ENCODE results near the gene ADAM15. TPM values are rescaled to one million over a fixed set of nuclear protein-coding genes. Genes with fewer than 3 reads are reported as not detected.

Gene ADAM15
- total RNA-seq, 1 experiment from 2014 or later: 38.4 TPM

DNA sequence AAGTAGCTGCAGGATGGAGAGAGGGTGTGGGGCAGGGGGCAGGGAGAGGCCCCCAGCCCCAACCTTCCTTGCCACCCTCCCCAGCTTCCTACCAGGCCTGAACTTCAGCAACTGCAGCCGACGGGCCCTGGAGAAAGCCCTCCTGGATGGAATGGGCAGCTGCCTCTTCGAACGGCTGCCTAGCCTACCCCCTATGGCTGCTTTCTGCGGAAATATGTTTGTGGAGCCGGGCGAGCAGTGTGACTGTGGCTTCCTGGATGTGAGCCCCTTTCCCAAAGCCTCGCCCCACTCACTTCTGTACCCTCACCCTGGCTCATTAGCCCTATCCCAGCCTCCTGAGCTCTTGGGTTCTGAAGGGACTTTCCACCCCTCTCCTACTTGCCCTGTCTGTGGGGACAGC lies 6.0 kb downstream of the ADAM15 start (continued):
- TF ChIP-seq, protein P1, sequence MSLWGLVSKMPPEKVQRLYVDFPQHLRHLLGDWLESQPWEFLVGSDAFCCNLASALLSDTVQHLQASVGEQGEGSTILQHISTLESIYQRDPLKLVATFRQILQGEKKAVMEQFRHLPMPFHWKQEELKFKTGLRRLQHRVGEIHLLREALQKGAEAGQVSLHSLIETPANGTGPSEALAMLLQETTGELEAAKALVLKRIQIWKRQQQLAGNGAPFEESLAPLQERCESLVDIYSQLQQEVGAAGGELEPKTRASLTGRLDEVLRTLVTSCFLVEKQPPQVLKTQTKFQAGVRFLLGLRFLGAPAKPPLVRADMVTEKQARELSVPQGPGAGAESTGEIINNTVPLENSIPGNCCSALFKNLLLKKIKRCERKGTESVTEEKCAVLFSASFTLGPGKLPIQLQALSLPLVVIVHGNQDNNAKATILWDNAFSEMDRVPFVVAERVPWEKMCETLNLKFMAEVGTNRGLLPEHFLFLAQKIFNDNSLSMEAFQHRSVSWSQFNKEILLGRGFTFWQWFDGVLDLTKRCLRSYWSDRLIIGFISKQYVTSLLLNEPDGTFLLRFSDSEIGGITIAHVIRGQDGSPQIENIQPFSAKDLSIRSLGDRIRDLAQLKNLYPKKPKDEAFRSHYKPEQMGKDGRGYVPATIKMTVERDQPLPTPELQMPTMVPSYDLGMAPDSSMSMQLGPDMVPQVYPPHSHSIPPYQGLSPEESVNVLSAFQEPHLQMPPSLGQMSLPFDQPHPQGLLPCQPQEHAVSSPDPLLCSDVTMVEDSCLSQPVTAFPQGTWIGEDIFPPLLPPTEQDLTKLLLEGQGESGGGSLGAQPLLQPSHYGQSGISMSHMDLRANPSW (CRISPR knock-in tag; conservative IDR thresholded peaks at IDR 0.05; ENCODE audit: low read depth): no peak

DNA sequence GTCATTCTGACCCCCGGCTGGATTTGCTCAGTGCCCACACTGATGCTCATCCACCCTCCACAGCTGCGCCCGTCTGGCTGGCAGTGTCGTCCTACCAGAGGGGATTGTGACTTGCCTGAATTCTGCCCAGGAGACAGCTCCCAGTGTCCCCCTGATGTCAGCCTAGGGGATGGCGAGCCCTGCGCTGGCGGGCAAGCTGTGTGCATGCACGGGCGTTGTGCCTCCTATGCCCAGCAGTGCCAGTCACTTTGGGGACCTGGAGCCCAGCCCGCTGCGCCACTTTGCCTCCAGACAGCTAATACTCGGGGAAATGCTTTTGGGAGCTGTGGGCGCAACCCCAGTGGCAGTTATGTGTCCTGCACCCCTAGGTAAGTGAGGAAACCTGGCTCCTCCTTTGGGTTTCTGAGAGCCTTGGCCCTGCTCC lies 6.7 kb downstream of the ADAM15 start:
- Mint-ChIP-seq H3K36me3 (no peaks in the 10 kb centered on the region), H3K9me3 (no peaks in the 10 kb centered on the region), H3K27ac (no peak overlapping the region), H3K4me1 (no peaks in the 10 kb centered on the region), H3K4me3 (no peak overlapping the region), H3K27me3 (ENCODE audit: low read depth) (peaks cover 4% of the 10 kb centered on the region)
- CTCF ChIA-PET: interaction anchor here (0.6 to 9.4 kb wide), 20 partner anchors 8 to 981 kb away, joined by 3 to 176 read pairs (median 4); partner anchors contain the start of genes ADAM15, FLAD1, KRTCAP2 and PBXIP1
- no peak for ATAC-seq
- TF ChIP-seq, protein P2, sequence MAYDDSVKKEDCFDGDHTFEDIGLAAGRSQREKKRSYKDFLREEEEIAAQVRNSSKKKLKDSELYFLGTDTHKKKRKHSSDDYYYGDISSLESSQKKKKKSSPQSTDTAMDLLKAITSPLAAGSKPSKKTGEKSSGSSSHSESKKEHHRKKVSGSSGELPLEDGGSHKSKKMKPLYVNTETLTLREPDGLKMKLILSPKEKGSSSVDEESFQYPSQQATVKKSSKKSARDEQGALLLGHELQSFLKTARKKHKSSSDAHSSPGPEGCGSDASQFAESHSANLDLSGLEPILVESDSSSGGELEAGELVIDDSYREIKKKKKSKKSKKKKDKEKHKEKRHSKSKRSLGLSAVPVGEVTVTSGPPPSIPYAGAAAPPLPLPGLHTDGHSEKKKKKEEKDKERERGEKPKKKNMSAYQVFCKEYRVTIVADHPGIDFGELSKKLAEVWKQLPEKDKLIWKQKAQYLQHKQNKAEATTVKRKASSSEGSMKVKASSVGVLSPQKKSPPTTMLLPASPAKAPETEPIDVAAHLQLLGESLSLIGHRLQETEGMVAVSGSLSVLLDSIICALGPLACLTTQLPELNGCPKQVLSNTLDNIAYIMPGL (CRISPR knock-in tag; IDR thresholded peaks at IDR 0.05): no peak
- TF ChIP-seq ZNF219 (CRISPR knock-in tag; IDR thresholded peaks at IDR 0.05; ENCODE audit: borderline replicate concordance): no peak
- TF ChIP-seq KAT7 (CRISPR knock-in tag; IDR thresholded peaks at IDR 0.05; ENCODE audit: borderline replicate concordance): no peak
- TF ChIP-seq, protein P3, sequence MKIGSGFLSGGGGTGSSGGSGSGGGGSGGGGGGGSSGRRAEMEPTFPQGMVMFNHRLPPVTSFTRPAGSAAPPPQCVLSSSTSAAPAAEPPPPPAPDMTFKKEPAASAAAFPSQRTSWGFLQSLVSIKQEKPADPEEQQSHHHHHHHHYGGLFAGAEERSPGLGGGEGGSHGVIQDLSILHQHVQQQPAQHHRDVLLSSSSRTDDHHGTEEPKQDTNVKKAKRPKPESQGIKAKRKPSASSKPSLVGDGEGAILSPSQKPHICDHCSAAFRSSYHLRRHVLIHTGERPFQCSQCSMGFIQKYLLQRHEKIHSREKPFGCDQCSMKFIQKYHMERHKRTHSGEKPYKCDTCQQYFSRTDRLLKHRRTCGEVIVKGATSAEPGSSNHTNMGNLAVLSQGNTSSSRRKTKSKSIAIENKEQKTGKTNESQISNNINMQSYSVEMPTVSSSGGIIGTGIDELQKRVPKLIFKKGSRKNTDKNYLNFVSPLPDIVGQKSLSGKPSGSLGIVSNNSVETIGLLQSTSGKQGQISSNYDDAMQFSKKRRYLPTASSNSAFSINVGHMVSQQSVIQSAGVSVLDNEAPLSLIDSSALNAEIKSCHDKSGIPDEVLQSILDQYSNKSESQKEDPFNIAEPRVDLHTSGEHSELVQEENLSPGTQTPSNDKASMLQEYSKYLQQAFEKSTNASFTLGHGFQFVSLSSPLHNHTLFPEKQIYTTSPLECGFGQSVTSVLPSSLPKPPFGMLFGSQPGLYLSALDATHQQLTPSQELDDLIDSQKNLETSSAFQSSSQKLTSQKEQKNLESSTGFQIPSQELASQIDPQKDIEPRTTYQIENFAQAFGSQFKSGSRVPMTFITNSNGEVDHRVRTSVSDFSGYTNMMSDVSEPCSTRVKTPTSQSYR (CRISPR knock-in tag; IDR thresholded peaks at IDR 0.05): no peak
- no peak for DNase-seq (ENCODE audit: low spot score)
- POLR2A ChIA-PET: interaction anchor here (0.6 kb wide), 1 partner anchor 152 kb away, joined by 5 read pairs; no protein-coding TSS in a partner anchor

DNA sequence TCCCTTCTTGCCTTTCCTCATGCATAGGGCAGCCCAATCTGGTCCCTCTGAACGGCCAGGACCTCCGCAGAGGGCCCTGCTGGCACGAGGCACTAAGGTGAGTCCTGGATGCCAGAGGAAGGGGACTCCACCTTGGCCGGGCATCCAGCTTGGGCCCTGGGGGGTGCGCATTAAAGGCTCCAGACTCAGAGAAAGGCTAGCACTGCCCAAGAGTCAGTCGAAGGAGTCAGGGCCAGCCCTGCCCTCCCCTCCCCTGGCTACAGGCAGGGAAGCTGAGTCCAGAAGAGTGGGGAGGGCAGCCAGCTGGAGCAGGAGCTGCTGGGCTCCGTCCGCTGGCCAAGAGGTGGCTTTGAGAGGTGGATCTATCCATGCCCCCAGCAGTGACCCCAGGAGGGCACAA lies 9.6 kb downstream of the ADAM15 start:
- CTCF ChIA-PET: interaction anchor here (1.0 to 8.3 kb wide), 35 partner anchors 10 to 501 kb away, joined by 3 to 176 read pairs (median 10); partner anchors contain the start of genes ADAM15, CKS1B, DCST1 and DCST2
- ATAC-seq (no peak), DNase-seq (ENCODE audit: low spot score) (no peak)
- H3K9me3 Mint-ChIP-seq: no peaks in the 10 kb centered on the region
- H3K36me3 Mint-ChIP-seq: no peaks in the 10 kb centered on the region
- H3K27me3 Mint-ChIP-seq (ENCODE audit: low read depth): no peaks in the 10 kb centered on the region
- POLR2A ChIA-PET: interaction anchor here (0.5 to 1.8 kb wide), 4 partner anchors 43 to 124 kb away, joined by 3 to 6 read pairs (median 5); partner anchors contain the start of gene PMVK
- H3K4me3 Mint-ChIP-seq: no peak overlapping the region
- no peak overlapping the region for H3K27ac Mint-ChIP-seq
- peaks cover 13% of the 10 kb centered on the region for H3K4me1 Mint-ChIP-seq
- TF ChIP-seq SOX15 (CRISPR knock-in tag; IDR thresholded peaks at IDR 0.05) (no peak), NFE2L1 (CRISPR knock-in tag; IDR thresholded peaks at IDR 0.05) (no peak), SMAD4 (CRISPR knock-in tag; IDR thresholded peaks at IDR 0.05) (no peak), CREB1 (CRISPR knock-in tag; IDR thresholded peaks at IDR 0.05) (no peak), ZNF671 (CRISPR knock-in tag; IDR thresholded peaks at IDR 0.05) (no peak), SMAD3 (CRISPR knock-in tag; IDR thresholded peaks at IDR 0.05; ENCODE audit: borderline replicate concordance) (no peak), SP1 (CRISPR knock-in tag; conservative IDR thresholded peaks at IDR 0.05) (no peak), RELA (CRISPR knock-in tag; IDR thresholded peaks at IDR 0.05; ENCODE audit: borderline replicate concordance) (no peak), JUN (CRISPR knock-in tag; IDR thresholded peaks at IDR 0.05) (no peak), FOXK1 (CRISPR knock-in tag; IDR thresholded peaks at IDR 0.05) (no peak), MXD4 (CRISPR knock-in tag; IDR thresholded peaks at IDR 0.05; ENCODE audit: borderline replicate concordance) (no peak), ZNF423 (CRISPR knock-in tag; IDR thresholded peaks at IDR 0.05) (no peak)
- TF ChIP-seq, protein P4, sequence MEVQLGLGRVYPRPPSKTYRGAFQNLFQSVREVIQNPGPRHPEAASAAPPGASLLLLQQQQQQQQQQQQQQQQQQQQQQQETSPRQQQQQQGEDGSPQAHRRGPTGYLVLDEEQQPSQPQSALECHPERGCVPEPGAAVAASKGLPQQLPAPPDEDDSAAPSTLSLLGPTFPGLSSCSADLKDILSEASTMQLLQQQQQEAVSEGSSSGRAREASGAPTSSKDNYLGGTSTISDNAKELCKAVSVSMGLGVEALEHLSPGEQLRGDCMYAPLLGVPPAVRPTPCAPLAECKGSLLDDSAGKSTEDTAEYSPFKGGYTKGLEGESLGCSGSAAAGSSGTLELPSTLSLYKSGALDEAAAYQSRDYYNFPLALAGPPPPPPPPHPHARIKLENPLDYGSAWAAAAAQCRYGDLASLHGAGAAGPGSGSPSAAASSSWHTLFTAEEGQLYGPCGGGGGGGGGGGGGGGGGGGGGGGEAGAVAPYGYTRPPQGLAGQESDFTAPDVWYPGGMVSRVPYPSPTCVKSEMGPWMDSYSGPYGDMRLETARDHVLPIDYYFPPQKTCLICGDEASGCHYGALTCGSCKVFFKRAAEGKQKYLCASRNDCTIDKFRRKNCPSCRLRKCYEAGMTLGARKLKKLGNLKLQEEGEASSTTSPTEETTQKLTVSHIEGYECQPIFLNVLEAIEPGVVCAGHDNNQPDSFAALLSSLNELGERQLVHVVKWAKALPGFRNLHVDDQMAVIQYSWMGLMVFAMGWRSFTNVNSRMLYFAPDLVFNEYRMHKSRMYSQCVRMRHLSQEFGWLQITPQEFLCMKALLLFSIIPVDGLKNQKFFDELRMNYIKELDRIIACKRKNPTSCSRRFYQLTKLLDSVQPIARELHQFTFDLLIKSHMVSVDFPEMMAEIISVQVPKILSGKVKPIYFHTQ (CRISPR knock-in tag; IDR thresholded peaks at IDR 0.05): no peak
- TF ChIP-seq, protein P5, sequence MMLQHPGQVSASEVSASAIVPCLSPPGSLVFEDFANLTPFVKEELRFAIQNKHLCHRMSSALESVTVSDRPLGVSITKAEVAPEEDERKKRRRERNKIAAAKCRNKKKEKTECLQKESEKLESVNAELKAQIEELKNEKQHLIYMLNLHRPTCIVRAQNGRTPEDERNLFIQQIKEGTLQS (CRISPR knock-in tag; conservative IDR thresholded peaks at IDR 0.05): no peak
- TF ChIP-seq, protein P6, sequence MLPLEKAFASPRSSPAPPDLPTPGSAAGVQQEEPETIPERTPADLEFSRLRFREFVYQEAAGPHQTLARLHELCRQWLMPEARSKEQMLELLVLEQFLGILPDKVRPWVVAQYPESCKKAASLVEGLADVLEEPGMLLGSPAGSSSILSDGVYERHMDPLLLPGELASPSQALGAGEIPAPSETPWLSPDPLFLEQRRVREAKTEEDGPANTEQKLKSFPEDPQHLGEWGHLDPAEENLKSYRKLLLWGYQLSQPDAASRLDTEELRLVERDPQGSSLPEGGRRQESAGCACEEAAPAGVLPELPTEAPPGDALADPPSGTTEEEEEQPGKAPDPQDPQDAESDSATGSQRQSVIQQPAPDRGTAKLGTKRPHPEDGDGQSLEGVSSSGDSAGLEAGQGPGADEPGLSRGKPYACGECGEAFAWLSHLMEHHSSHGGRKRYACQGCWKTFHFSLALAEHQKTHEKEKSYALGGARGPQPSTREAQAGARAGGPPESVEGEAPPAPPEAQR (CRISPR knock-in tag; IDR thresholded peaks at IDR 0.05): no peak
- TF ChIP-seq, protein P2 (CRISPR knock-in tag; IDR thresholded peaks at IDR 0.05): no peak

All from WTC11 (cell line).